Type B pancreatic cell (in vitro differentiated cells): ENCODE measurements around the gene CYB5A. TPM values are rescaled to one million over a fixed set of nuclear protein-coding genes. Genes with fewer than 3 reads are reported as not detected.

Source experiments
- DNase-seq: peaks from one replicate; pipeline ENCODE4 v3.0.0; 2021; ENCODE audit warnings: mixed read lengths; ENCODE audit not compliant: unreplicated experiment; ENCODE audit errors: extremely low spot score
- H3K27ac Mint-ChIP-seq: 2 replicates; pipeline ENCODE4 v1.8.0; 2021; ENCODE audit warnings: mild to moderate bottlenecking, mixed read lengths
- H3K27me3 Mint-ChIP-seq: 2 replicates; pipeline ENCODE4 v1.8.0; 2021; ENCODE audit warnings: mixed read lengths
- H3K36me3 Mint-ChIP-seq: 2 replicates; pipeline ENCODE4 v1.8.0; 2021; ENCODE audit warnings: mixed read lengths
- H3K4me1 Mint-ChIP-seq: one replicate; pipeline ENCODE4 v1.8.0; 2021; ENCODE audit warnings: mixed read lengths; ENCODE audit not compliant: unreplicated experiment
- H3K4me3 Mint-ChIP-seq: 2 replicates; pipeline ENCODE4 v1.8.0; 2021; ENCODE audit warnings: mild to moderate bottlenecking, mixed read lengths
- H3K9me3 Mint-ChIP-seq: 2 replicates; pipeline ENCODE4 v1.8.0; 2021; ENCODE audit warnings: mixed read lengths
- CTCF ChIP-seq: fragments of 200-600 bp; sonication (generic); conservative IDR thresholded peaks from 2 replicates; pipeline ENCODE4 v1.5.0; 2021; ENCODE audit warnings: antibody characterized with exemption, mild to moderate bottlenecking
- total RNA-seq: library from RNA; stranded (reverse); gene quantifications from 2 replicates; pipeline ENCODE4 v1.2.1, GENCODE V29; 2021; ENCODE audit warnings: low replicate concordance

The CYB5A gene
- total RNA-seq, 1 donor from 2014 or later: 74.9 TPM

GRCh38 chr18:74278058-74278457 is 13.7 kb downstream of the CYB5A start:
- Mint-ChIP-seq H3K27ac (no peak overlapping the region), H3K4me3 (no peak overlapping the region), H3K9me3 (no peaks in the 10 kb centered on the region), H3K36me3 (peaks cover 5% of the 10 kb centered on the region), H3K27me3 (no peaks in the 10 kb centered on the region), H3K4me1 (peaks cover 45% of the 10 kb centered on the region)
- DNase-seq: no peak
- TF ChIP-seq CTCF: no peak

GRCh38 chr18:74277296-74277695 is 14.5 kb downstream of the CYB5A start:
- Mint-ChIP-seq H3K36me3 (peaks cover 5% of the 10 kb centered on the region), H3K9me3 (no peaks in the 10 kb centered on the region), H3K4me3 (no peak overlapping the region), H3K27me3 (no peaks in the 10 kb centered on the region), H3K4me1 (peaks cover 41% of the 10 kb centered on the region), H3K27ac (no peak overlapping the region)
- no peak for DNase-seq
- TF ChIP-seq CTCF: no peak

- peaks cover 9% of the 10 kb centered on the region for H3K36me3 Mint-ChIP-seq
- no peak for TF ChIP-seq CTCF
- no peak overlapping the region for H3K27ac Mint-ChIP-seq
These were observed 15.2 kb downstream of the CYB5A start for GRCh38 chr18:74276609-74277008.

GRCh38 chr18:74275736-74276135 is 16.0 kb downstream of the CYB5A start:
- no peaks in the 10 kb centered on the region for H3K9me3 Mint-ChIP-seq
- no peak for DNase-seq
- no peak overlapping the region for H3K4me3 Mint-ChIP-seq
- H3K4me1 Mint-ChIP-seq: peaks cover 25% of the 10 kb centered on the region
- no peaks in the 10 kb centered on the region for H3K27me3 Mint-ChIP-seq
- peak overlapping the region; percentile 74 for H3K27ac Mint-ChIP-seq
- peaks cover 9% of the 10 kb centered on the region for H3K36me3 Mint-ChIP-seq
- no peak for TF ChIP-seq CTCF

More at GRCh38 chr18:74276609-74277008, 15.2 kb downstream of the CYB5A start:
- Mint-ChIP-seq H3K9me3 (no peaks in the 10 kb centered on the region), H3K27me3 (no peaks in the 10 kb centered on the region), H3K4me1 (peaks cover 34% of the 10 kb centered on the region), H3K4me3 (no peak overlapping the region)
- no peak for DNase-seq

GRCh38 chr18:74274700-74275099 is 17.1 kb downstream of the CYB5A start:
- DNase-seq: no peak
- Mint-ChIP-seq H3K36me3 (peaks cover 10% of the 10 kb centered on the region), H3K9me3 (no peaks in the 10 kb centered on the region), H3K4me1 (peaks cover 27% of the 10 kb centered on the region), H3K27ac (no peak overlapping the region), H3K27me3 (no peaks in the 10 kb centered on the region), H3K4me3 (no peak overlapping the region)
- TF ChIP-seq CTCF: no peak

GRCh38 chr18:74273394-74273793 is 18.4 kb downstream of the CYB5A start:
- DNase-seq: no peak
- Mint-ChIP-seq H3K4me3 (no peak overlapping the region), H3K27ac (no peak overlapping the region), H3K27me3 (no peaks in the 10 kb centered on the region), H3K36me3 (peaks cover 13% of the 10 kb centered on the region), H3K4me1 (peaks cover 36% of the 10 kb centered on the region), H3K9me3 (no peaks in the 10 kb centered on the region)
- no peak for TF ChIP-seq CTCF
